Spleen (tissue), 11 donors: ENCODE data around the gene MEIS2. TPM values are rescaled to one million over a fixed set of nuclear protein-coding genes. Genes with fewer than 3 reads are reported as not detected.

ENCODE experiments used
- DNase-seq: peaks from one replicate; pipeline ENCODE4 v3.0.0-alpha.2; 2020
- H3K27ac ChIP-seq, 8 donors: fragments of 200-600 bp; sonication (generic) in 7 of 8; 1 replicate in 4 of 8; 2 replicates in 4 of 8; pipeline versions ENCODE4 v1.5.0 to v1.8.0; 2016 to 2021; ENCODE audit warnings: inconsistent platforms in 4 of 8, mild to moderate bottlenecking in 4 of 8, moderate library complexity in 1 of 8
- H3K27me3 ChIP-seq, 7 donors: fragments of 200-600 bp; sonication (generic) in 6 of 7; replicated peaks in 1 of 7; 1 replicate in 4 of 7; 2 replicates in 3 of 7; pipeline versions ENCODE4 v1.5.0 to v1.8.0; 2016 to 2021; ENCODE audit warnings: inconsistent platforms in 3 of 7, mild to moderate bottlenecking in 1 of 7
- H3K36me3 ChIP-seq, 6 donors: fragments of 200-600 bp; sonication (generic) in 5 of 6; 1 replicate in 4 of 6; 2 replicates in 2 of 6; pipeline versions ENCODE4 v1.5.0 to v1.8.0; 2016 to 2021; ENCODE audit warnings: inconsistent platforms in 2 of 6
- H3K4me1 ChIP-seq, 6 donors: fragments of 200-600 bp; sonication (generic) in 5 of 6; 1 replicate in 3 of 6; 2 replicates in 3 of 6; pipeline versions ENCODE4 v1.5.0 to v1.8.0; 2016 to 2021; ENCODE audit warnings: inconsistent platforms in 3 of 6
- H3K4me3 ChIP-seq, 8 donors: fragments of 200-600 bp; sonication (generic) in 7 of 8; 1 replicate in 4 of 8; 2 replicates in 4 of 8; pipeline versions ENCODE4 v1.5.0 to v1.8.0; 2016 to 2021; ENCODE audit warnings: inconsistent platforms in 4 of 8, mild to moderate bottlenecking in 4 of 8, moderate library complexity in 2 of 8
- H3K9me3 ChIP-seq, 8 donors: fragments of 200-600 bp; sonication (generic) in 7 of 8; 1 replicate in 4 of 8; 2 replicates in 4 of 8; pipeline versions ENCODE4 v1.5.0 to v1.8.0; 2016 to 2021; ENCODE audit warnings: inconsistent platforms in 4 of 8
- CTCF ChIP-seq, 11 experiments: fragments of 200-600 bp in 7 of 11; fragments of 450-650 bp in 4 of 11; sonication (generic) in 4 of 11; IDR thresholded peaks in 8 of 11; conservative IDR thresholded peaks in 3 of 11; 1 replicate in 7 of 11; 2 replicates in 4 of 11; pipeline versions ENCODE4 v1.4.0 to v1.8.0; 2016 to 2021; ENCODE audit warnings: antibody characterized with exemption in 11 of 11, inconsistent platforms in 4 of 11, mild to moderate bottlenecking in 1 of 11
- POLR2A ChIP-seq, 3 donors: fragments of 450-650 bp; IDR thresholded peaks; one replicate each; pipeline ENCODE4 v1.5.1; 2017; ENCODE audit warnings: antibody characterized with exemption in 3 of 3, mild to moderate bottlenecking in 1 of 3
- POLR2AphosphoS5 ChIP-seq, 3 donors: sonication (generic); formaldehyde crosslinking; IDR thresholded peaks; one replicate each; pipeline ENCODE4 v1.5.1; 2017; ENCODE audit warnings: antibody characterized with exemption in 3 of 3
- WGBS, 5 donors: extraction: QIAGEN DNeasy Blood & Tissue Kit in 3 of 5; methylation state at CpG; one replicate each; pipeline versions ENCODE4 v1.1.5 to v1.1.7; 2013 to 2018; 5-methylcytosine and 5-hydroxymethylcytosine counted together
- intact Hi-C: fragments of 100-400 bp; cut with DNase I; formaldehyde crosslinking; loops from one replicate; pipeline ENCODE4 v1.15.0; 2023; ENCODE audit warnings: low total_unique reads
- polyA plus RNA-seq, 3 donors: library from polyadenylated mRNA; stranded (reverse); fragments of 200-250 nt; gene quantifications; one replicate each; pipeline ENCODE4 v1.2.1, GENCODE V29; 2013
- total RNA-seq, 7 donors: library from RNA; depleted of rRNA in 3 of 7; stranded (reverse); fragments of >200 nt in 3 of 7; fragmentation: NEBNext Ultra II Directional in 4 of 7; extraction: Animal tissue kit (Norgen Biotek cat#: 25700) in 4 of 7; gene quantifications; one replicate each; pipeline versions ENCODE4 v1.1.0 to v1.2.1, GENCODE V29; 2016 to 2021
- donor health status: healthy with polysubstance abuse.
- donor health status: DM: no; HTN: no; CAD: no; lungs with moderate emphysema.
- donor health status: DM: no; HTN: no; CAD: no.
- donor health status: Bipolar disorder and iron deficiency.
- donor health status: healthy.
- donor health status: DM: no; HTN: no; CAD: no.
- donor health status: DM: yes; HTN: yes; CAD: no.

The MEIS2 gene
- total and polyA plus RNA-seq, 10 donors, result 2.6 to 57.2 (median 23.5) TPM

- TF ChIP-seq POLR2A (IDR thresholded peaks at IDR 0.05) (no peak), CTCF (IDR thresholded peaks at IDR 0.05 in 8 of 11, conservative IDR thresholded peaks at IDR 0.05 in 3 of 11) (peak in 3 of 11 experiments; percentile 13 to 22 (median 15))
- 0 to 12% (median 2%) methylated on average over 1 of the region's 1 CpG for WGBS, 5 donors
Measured at GRCh38 chr15:37133602-37134001, 33.3 kb upstream of the MEIS2 start.

GRCh38 chr15:37132826-37133417, 32.6 kb upstream of the MEIS2 start:
- Histone ChIP-seq H3K9me3 (no peaks in the 10 kb centered on the region), H3K27me3 (peaks cover 0 to 4% (median 0%) of the 10 kb centered on the region in 7 donors), H3K36me3 (no peaks in the 10 kb centered on the region), H3K4me1 (peaks cover 0 to 6% (median 0%) of the 10 kb centered on the region in 6 donors), H3K27ac (no peak overlapping the region), H3K4me3 (no peak overlapping the region)
- DNase-seq, result no peak
- intact Hi-C loops, result no loop called here
- WGBS, 5 donors, result 85 to 96% (median 91%) methylated on average over 2 of the region's 2 CpGs
- TF ChIP-seq POLR2AphosphoS5 (IDR thresholded peaks at IDR 0.05), result no peak
- TF ChIP-seq CTCF (IDR thresholded peaks at IDR 0.05 in 8 of 11, conservative IDR thresholded peaks at IDR 0.05 in 3 of 11), result no peak
- TF ChIP-seq POLR2A (IDR thresholded peaks at IDR 0.05), result no peak

More at GRCh38 chr15:37133602-37134001, 33.3 kb upstream of the MEIS2 start:
- H3K9me3 ChIP-seq, result no peaks in the 10 kb centered on the region
- no peak for DNase-seq
- H3K36me3 ChIP-seq, result no peaks in the 10 kb centered on the region
- intact Hi-C loops, result no loop called here
- H3K4me3 ChIP-seq, result no peak overlapping the region
- H3K27me3 ChIP-seq, result peaks cover 0 to 6% (median 0%) of the 10 kb centered on the region in 7 donors
- H3K27ac ChIP-seq, result no peak overlapping the region
- peaks cover 0 to 6% (median 0%) of the 10 kb centered on the region in 6 donors for H3K4me1 ChIP-seq

GRCh38 chr15:37131621-37132020, 31.3 kb upstream of the MEIS2 start:
- no peak overlapping the region for H3K4me3 ChIP-seq
- H3K9me3 ChIP-seq, result no peaks in the 10 kb centered on the region
- TF ChIP-seq CTCF (IDR thresholded peaks at IDR 0.05 in 8 of 11, conservative IDR thresholded peaks at IDR 0.05 in 3 of 11) (no peak), POLR2AphosphoS5 (IDR thresholded peaks at IDR 0.05) (no peak), POLR2A (IDR thresholded peaks at IDR 0.05) (no peak)
- DNase-seq, result no peak
- WGBS, 5 donors, result 46 to 55% (median 50%) methylated on average over 2 of the region's 2 CpGs
- peaks cover 0 to 6% (median 0%) of the 10 kb centered on the region in 6 donors for H3K4me1 ChIP-seq
- intact Hi-C loops, result no loop called here
- no peaks in the 10 kb centered on the region for H3K36me3 ChIP-seq
- peaks cover 0 to 4% (median 0%) of the 10 kb centered on the region in 7 donors for H3K27me3 ChIP-seq
- H3K27ac ChIP-seq, result no peak overlapping the region

GRCh38 chr15:37130356-37130755, 30.0 kb upstream of the MEIS2 start:
- Histone ChIP-seq H3K36me3 (no peaks in the 10 kb centered on the region), H3K9me3 (no peaks in the 10 kb centered on the region), H3K4me3 (no peak overlapping the region), H3K27ac (no peak overlapping the region), H3K4me1 (peaks cover 0 to 6% (median 0%) of the 10 kb centered on the region in 6 donors), H3K27me3 (peaks cover 0 to 4% (median 0%) of the 10 kb centered on the region in 7 donors)
- DNase-seq, result no peak
- intact Hi-C loops, result no loop called here
- TF ChIP-seq POLR2A (IDR thresholded peaks at IDR 0.05) (no peak), POLR2AphosphoS5 (IDR thresholded peaks at IDR 0.05) (no peak), CTCF (IDR thresholded peaks at IDR 0.05 in 8 of 11, conservative IDR thresholded peaks at IDR 0.05 in 3 of 11) (no peak)
- 61 to 79% (median 66%) methylated on average over 4 of the region's 4 CpGs for WGBS, 5 donors
